HepG2 (cell line): ENCODE results near the gene CADM1. TPM values are rescaled to one million over a fixed set of nuclear protein-coding genes. Genes with fewer than 3 reads are reported as not detected.

ENCODE experiments used
- ATAC-seq: fragments of 200-7000 bp; cut with Tn5 transposase; 3 replicates; pipeline ENCODE4 v1.9.1; 2020; ENCODE audit warnings: mild to moderate bottlenecking, moderate library complexity
- BruUV-seq: library from RNA; stranded (reverse); fragments of 400-500 nt; replicated peaks from 2 replicates; lab custom pipeline; 2021; lab: Mats Ljungman, UMichigan
- CTCF ChIA-PET: fragments of 300-600 bp; formaldehyde crosslinking; extraction: SDS; loops from one replicate; lab custom pipeline; 2021; ENCODE audit warnings: low total read pairs, inconsistent platforms, low intra/inter-chr PET ratio; lab: Yijun Ruan, JAX
- POLR2A ChIA-PET: fragments of 350-600 bp; sonication (Branson Sonifier 250); formaldehyde crosslinking; loops from one replicate; lab custom pipeline; 2020; ENCODE audit warnings: antibody characterized with exemption, inconsistent platforms; lab: Yijun Ruan, JAX
- DNase-seq: peaks from one replicate; pipeline ENCODE4 v3.0.0-alpha.2; 2015; ENCODE audit warnings: low spot score
- FAIRE-seq: peaks from 3 replicates; lab custom pipeline; 2011; peaks lifted over from hg19 to GRCh38; lab: Jason Lieb, UNC
- H2AFZ ChIP-seq: one replicate; pipeline ENCODE4 v1.6.1; 2011; ENCODE audit warnings: low read length, inconsistent platforms
- H3K27ac ChIP-seq: fragments of 300-600 bp; 3 replicates; pipeline ENCODE4 v1.8.0; 2011; ENCODE audit warnings: mixed run types, mild to moderate bottlenecking, mixed read lengths, low read length, inconsistent platforms; ENCODE audit not compliant: insufficient read depth; ENCODE audit errors: extremely low read length
- H3K27me3 ChIP-seq, 2 experiments: fragments of 200-600 bp in 1 of 2; 2 replicates in 1 of 2; 3 replicates in 1 of 2; pipeline versions ENCODE4 v1.6.0 to v1.8.0; 2011; ENCODE audit warnings: low read length in 2 of 2, mild to moderate bottlenecking in 2 of 2, moderate library complexity in 2 of 2, inconsistent platforms in 1 of 2; ENCODE audit not compliant: insufficient read depth in 2 of 2, control insufficient read depth in 1 of 2
- H3K36me3 ChIP-seq, 2 experiments: fragments of 200-600 bp in 1 of 2; replicated peaks in 1 of 2; 2 replicates in 1 of 2; 3 replicates in 1 of 2; pipeline versions ENCODE4 v1.5.1 to v1.8.0; 2011; ENCODE audit warnings: low read length in 2 of 2, inconsistent platforms in 1 of 2; ENCODE audit not compliant: insufficient read depth in 2 of 2, control insufficient read depth in 1 of 2
- H3K4me1 ChIP-seq: 2 replicates; pipeline ENCODE4 v1.5.1; 2012; ENCODE audit warnings: low read length, inconsistent platforms; ENCODE audit not compliant: insufficient read depth
- H3K4me2 ChIP-seq: 2 replicates; pipeline ENCODE4 v1.6.0; 2011; ENCODE audit warnings: low read depth, low read length, inconsistent platforms
- H3K4me3 ChIP-seq, 3 experiments: fragments of 200-600 bp in 1 of 3; sonication (generic), shearing (Covaris generic) in 1 of 3; replicated peaks in 1 of 3; 2 replicates each; pipeline ENCODE4 v1.5.1; 2011 to 2016; ENCODE audit warnings: low read length in 3 of 3, inconsistent platforms in 2 of 3, low read depth in 2 of 3, mild to moderate bottlenecking in 2 of 3, control low read depth in 1 of 3, mixed read lengths in 1 of 3; ENCODE audit not compliant: insufficient read depth in 1 of 3
- H3K79me2 ChIP-seq: one replicate; pipeline ENCODE4 v1.6.1; 2011; ENCODE audit warnings: low read length, inconsistent platforms; ENCODE audit not compliant: insufficient read depth
- H3K9ac ChIP-seq: 2 replicates; pipeline ENCODE4 v1.6.0; 2011; ENCODE audit warnings: mild to moderate bottlenecking, low read depth, low read length, inconsistent platforms; ENCODE audit not compliant: insufficient read depth
- H3K9me3 ChIP-seq: 2 replicates; pipeline ENCODE4 v1.5.1; 2012; ENCODE audit warnings: mild to moderate bottlenecking, low read length
- H4K20me1 ChIP-seq: 2 replicates; pipeline ENCODE4 v1.6.0; 2011; ENCODE audit warnings: inconsistent platforms, mild to moderate bottlenecking, low read length, moderate library complexity; ENCODE audit not compliant: insufficient read depth
- ATF5 ChIP-seq: sonication (generic); formaldehyde crosslinking; IDR thresholded peaks from 2 replicates; pipeline ENCODE4 v1.4.0; 2020; ENCODE audit warnings: mild to moderate bottlenecking, low read depth, missing genetic modification reagents
- ATF7 ChIP-seq, 2 experiments: fragments of 450-650 bp in 1 of 2; sonication (generic) in 1 of 2; formaldehyde crosslinking in 1 of 2; IDR thresholded peaks; 2 replicates each; pipeline versions ENCODE4 v1.4.0 to v1.6.1; 2016 to 2020; ENCODE audit warnings: antibody characterized with exemption in 1 of 2, mild to moderate bottlenecking in 1 of 2, missing genetic modification reagents in 1 of 2
- ATRX ChIP-seq: sonication (generic); formaldehyde crosslinking; IDR thresholded peaks from 2 replicates; pipeline ENCODE4 v1.4.0; 2020; ENCODE audit warnings: missing genetic modification reagents, borderline replicate concordance
- ZC3H13 ChIP-seq: sonication (generic); formaldehyde crosslinking; IDR thresholded peaks from 2 replicates; pipeline ENCODE4 v1.8.1; 2023; ENCODE audit warnings: mild to moderate bottlenecking, missing genetic modification reagents, moderate library complexity
- ZNF317 ChIP-seq: sonication (generic); formaldehyde crosslinking; IDR thresholded peaks from 2 replicates; pipeline ENCODE4 v1.5.0; 2020; ENCODE audit warnings: mild to moderate bottlenecking, missing genetic modification reagents
- ZNF567 ChIP-seq: sonication (generic); formaldehyde crosslinking; IDR thresholded peaks from 2 replicates; pipeline ENCODE4 v1.8.1; 2023; ENCODE audit warnings: mild to moderate bottlenecking, missing genetic modification reagents, borderline replicate concordance
- WGBS: methylation state at CpG from one replicate; pipeline ENCODE4 v1.1.6; 2017; ENCODE audit warnings: low lambda C conversion rate; 5-methylcytosine and 5-hydroxymethylcytosine counted together
- in situ Hi-C: cut with HindIII; loops from 2 replicates; pipeline ENCODE4 v1.10.0; 2017; ENCODE audit warnings: low pct_unique_long_range_greater_than_20kb; ENCODE audit not compliant: extremely low pct_ligation_motif_present
- intact Hi-C: fragments of 100-400 bp; cut with micrococcal nuclease; formaldehyde crosslinking; loops from one replicate; pipeline ENCODE4 v1.10.0; 2022; ENCODE audit not compliant: unreplicated experiment
- polyA plus RNA-seq, 8 experiments: library from polyadenylated mRNA; depleted of rRNA in 3 of 8; stranded (reverse) in 7 of 8; unstranded in 1 of 8; fragments of >200 nt; fragmentation: Illumina TruSeq in 4 of 8; extraction: Trizol in 4 of 8; gene quantifications; 2 replicates each; pipeline versions ENCODE4 v1.2.1 to v1.2.3, GENCODE V29; 2011 to 2016; ENCODE audit warnings: low read depth in 4 of 8, missing spikeins in 1 of 8, mixed read lengths in 1 of 8; ENCODE audit not compliant: insufficient read depth in 1 of 8
- total RNA-seq, 5 experiments: library from RNA; depleted of rRNA; stranded (reverse); fragments of >200 nt; fragmentation: Illumina TruSeq; extraction: Trizol; gene quantifications; 2 replicates each; pipeline ENCODE4 v1.2.3, GENCODE V29; 2016; ENCODE audit warnings: low read depth in 1 of 5
- TF ChIP-seq, protein P1 (sequence below): IDR thresholded peaks from 2 replicates; pipeline ENCODE4 v1.6.1; 2016; ENCODE audit warnings: low read depth, borderline replicate concordance

The CADM1 gene
- total and polyA plus RNA-seq, 2 of the 13 experiments (the other 11 are each of a cell fraction or from before 2014, with no cell fraction given): 71.3 to 122 TPM

GRCh38 chr11:115188188-115188897, 315.9 kb downstream of the CADM1 start:
- Histone ChIP-seq H3K9ac (no peak overlapping the region), H2AFZ (no peak overlapping the region), H4K20me1 (no peaks in the 10 kb centered on the region), H3K4me1 (peaks cover 9% of the 10 kb centered on the region), H3K27me3 (no peaks in the 10 kb centered on the region), H3K27ac (no peak overlapping the region), H3K4me2 (no peak overlapping the region), H3K36me3 (0 out of 5 replicates have a peak, but pooled peaks cover 0 to 2% of the 10 kb centered on the region in 2 experiments), H3K4me3 (no peak overlapping the region), H3K9me3 (no peaks in the 10 kb centered on the region), H3K79me2 (no peaks in the 10 kb centered on the region)
- FAIRE-seq (no peak), DNase-seq (no peak), ATAC-seq (no peak)
- WGBS: 96% methylated on average over 6 of the region's 6 CpGs
- in situ Hi-C loops (no loop called here), intact Hi-C loops (no loop called here)
- TF ChIP-seq ATF7 (IDR thresholded peaks at IDR 0.05) (no peak), ATF7 (CRISPR knock-in tag; IDR thresholded peaks at IDR 0.05) (no peak), ZC3H13 (CRISPR knock-in tag) (no peak), ATF5 (no peak), ATRX (CRISPR knock-in tag) (no peak), ZNF567 (no peak), ZNF317 (CRISPR knock-in tag) (no peak)
- TF ChIP-seq, protein P1, sequence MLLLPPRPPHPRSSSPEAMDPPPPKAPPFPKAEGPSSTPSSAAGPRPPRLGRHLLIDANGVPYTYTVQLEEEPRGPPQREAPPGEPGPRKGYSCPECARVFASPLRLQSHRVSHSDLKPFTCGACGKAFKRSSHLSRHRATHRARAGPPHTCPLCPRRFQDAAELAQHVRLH: no peak
- POLR2A ChIA-PET: no interaction called here
- CTCF ChIA-PET: no interaction called here
- no TSS peak for BruUV-seq
